Fibroblast of upper back skin (primary cell): ENCODE results near the gene VPS8.

Experiments used
- DNase-seq: peaks from one replicate; pipeline ENCODE4 v3.0.0-alpha.2; 2013

VPS8 gene

GRCh38 chr3:184814214-184814613, 2.2 kb downstream of the VPS8 start:
- no peak for DNase-seq

- peak; percentile 68 for DNase-seq
Observed at GRCh38 chr3:184815046-184815930, 3.3 kb downstream of the VPS8 start.

- DNase-seq = no peak
Observed at GRCh38 chr3:184816614-184817013, 4.6 kb downstream of the VPS8 start.

- no peak for DNase-seq
Observed at GRCh38 chr3:184820525-184820924, 8.6 kb downstream of the VPS8 start.

GRCh38 chr3:184821034-184821433, 9.1 kb downstream of the VPS8 start:
- no peak for DNase-seq

- no peak for DNase-seq
Observed at GRCh38 chr3:184822081-184822480, 10.1 kb downstream of the VPS8 start.

- DNase-seq = no peak
Observed at GRCh38 chr3:184822654-184823053, 10.7 kb downstream of the VPS8 start.

- no peak for DNase-seq
Observed at GRCh38 chr3:184823990-184824389, 12.0 kb downstream of the VPS8 start.

GRCh38 chr3:184825121-184825820, 13.3 kb downstream of the VPS8 start:
- no peak for DNase-seq

- DNase-seq = no peak
Observed at GRCh38 chr3:184827572-184827971, 15.6 kb downstream of the VPS8 start.

GRCh38 chr3:184832044-184832443, 20.1 kb downstream of the VPS8 start:
- no peak for DNase-seq

- no peak for DNase-seq
Observed at GRCh38 chr3:184832903-184833302, 20.9 kb downstream of the VPS8 start.

GRCh38 chr3:184836090-184836822, 24.3 kb downstream of the VPS8 start:
- no peak for DNase-seq

- DNase-seq = no peak
Observed at GRCh38 chr3:184842433-184842832, 30.5 kb downstream of the VPS8 start.

- DNase-seq = no peak
Observed at GRCh38 chr3:184845819-184846218, 33.9 kb downstream of the VPS8 start.

GRCh38 chr3:184846496-184846895, 34.5 kb downstream of the VPS8 start:
- DNase-seq = no peak

GRCh38 chr3:184848934-184849333, 37.0 kb downstream of the VPS8 start:
- DNase-seq = no peak

- DNase-seq = no peak
Observed at GRCh38 chr3:184850201-184850600, 38.2 kb downstream of the VPS8 start.

- DNase-seq = no peak
Observed at GRCh38 chr3:184857099-184857498, 45.1 kb downstream of the VPS8 start.

GRCh38 chr3:184864000-184864399, 52.0 kb downstream of the VPS8 start:
- no peak for DNase-seq

GRCh38 chr3:184868477-184868876, 56.5 kb downstream of the VPS8 start:
- no peak for DNase-seq

- DNase-seq = peak; percentile 43
Observed at GRCh38 chr3:184872200-184872599, 60.2 kb downstream of the VPS8 start.

- no peak for DNase-seq
Observed at GRCh38 chr3:184873141-184873540, 61.2 kb downstream of the VPS8 start.
